Ammon's horn (tissue), 1 donor: ENCODE measurements around the gene ZNF253.
"Not testable (repeated sequence)": the region's sequence is repeated elsewhere in the genome, so short reads cannot be mapped to it uniquely, and the experiment has no call there.

Experiments used
- DNase-seq: peaks from one replicate; pipeline ENCODE4 v3.0.0-alpha.2; 2016; ENCODE audit warnings: low spot score

Gene ZNF253

GRCh38 chr19:19865750-19866610 is at the start of gene ZNF253:
Gene ZNF253, plus strand, starts transcription at chr19:19865882. Its CDS starts 115 bp downstream, at chr19:19865997.
- DNase-seq: peak; percentile 98

GRCh38 chr19:19816679-19817078 is 49.0 kb upstream of the ZNF253 start:
- no peak for DNase-seq

- no peak for DNase-seq
Measured at GRCh38 chr19:19817357-19817756, 48.3 kb upstream of the ZNF253 start.

- no peak for DNase-seq
Measured at GRCh38 chr19:19820774-19821320, 44.8 kb upstream of the ZNF253 start.

- peak; percentile 99 for DNase-seq
Measured at GRCh38 chr19:19821366-19821951, 44.2 kb upstream of the ZNF253 start, which contains the start of gene ZNF506. Gene ZNF506, minus strand, starts transcription at chr19:19821750. Its CDS starts 147 bp downstream, at chr19:19821603.

GRCh38 chr19:19821976-19822375 is 43.7 kb upstream of the ZNF253 start:
- peak; percentile 11 for DNase-seq

- DNase-seq: no peak
Measured at GRCh38 chr19:19823916-19824315, 41.8 kb upstream of the ZNF253 start.

- DNase-seq: no peak
Measured at GRCh38 chr19:19826875-19827274, 38.8 kb upstream of the ZNF253 start.

- no peak for DNase-seq
Measured at GRCh38 chr19:19835560-19836038, 30.1 kb upstream of the ZNF253 start.

- no peak for DNase-seq
Measured at GRCh38 chr19:19847781-19848180, 17.9 kb upstream of the ZNF253 start.

- DNase-seq: no peak
Measured at GRCh38 chr19:19849056-19849455, 16.6 kb upstream of the ZNF253 start.

GRCh38 chr19:19851740-19852139 is 13.9 kb upstream of the ZNF253 start:
- DNase-seq: not testable (repeated sequence)

GRCh38 chr19:19858751-19859150 is 6.9 kb upstream of the ZNF253 start:
- DNase-seq: no peak

- DNase-seq: no peak
Measured at GRCh38 chr19:19860756-19861390, 4.8 kb upstream of the ZNF253 start.

- DNase-seq: peak; percentile 5
Measured at GRCh38 chr19:19866611-19867248, 1.0 kb downstream of the ZNF253 start.

GRCh38 chr19:19870086-19870485 is 4.4 kb downstream of the ZNF253 start:
- DNase-seq: not testable (repeated sequence)

GRCh38 chr19:19871932-19872331 is 6.2 kb downstream of the ZNF253 start:
- DNase-seq: no peak

GRCh38 chr19:19873381-19873780 is 7.7 kb downstream of the ZNF253 start:
- no peak for DNase-seq

GRCh38 chr19:19877724-19878123 is 12.0 kb downstream of the ZNF253 start:
- DNase-seq: no peak

- no peak for DNase-seq
Measured at GRCh38 chr19:19884583-19884982, 18.9 kb downstream of the ZNF253 start.

- DNase-seq: not testable (repeated sequence)
Measured at GRCh38 chr19:19892055-19892941, 26.6 kb downstream of the ZNF253 start.
